Anterior cingulate cortex (tissue), 58 donors: ENCODE results near the gene ABCC3.

Experiments used
- DNase-seq, 58 donors: peaks; one replicate each; lab custom pipeline; 2025; lab: John Stamatoyannopoulos, UW

The ABCC3 gene

GRCh38 chr17:50627036-50627781 is 7.5 kb upstream of the ABCC3 start:
- DNase-seq = no peak

GRCh38 chr17:50627782-50628601 is 6.7 kb upstream of the ABCC3 start:
- DNase-seq = peak in 1 of 58 donors; percentile 34

- DNase-seq = no peak
Measured at GRCh38 chr17:50629902-50630301, 4.8 kb upstream of the ABCC3 start.

DNA sequence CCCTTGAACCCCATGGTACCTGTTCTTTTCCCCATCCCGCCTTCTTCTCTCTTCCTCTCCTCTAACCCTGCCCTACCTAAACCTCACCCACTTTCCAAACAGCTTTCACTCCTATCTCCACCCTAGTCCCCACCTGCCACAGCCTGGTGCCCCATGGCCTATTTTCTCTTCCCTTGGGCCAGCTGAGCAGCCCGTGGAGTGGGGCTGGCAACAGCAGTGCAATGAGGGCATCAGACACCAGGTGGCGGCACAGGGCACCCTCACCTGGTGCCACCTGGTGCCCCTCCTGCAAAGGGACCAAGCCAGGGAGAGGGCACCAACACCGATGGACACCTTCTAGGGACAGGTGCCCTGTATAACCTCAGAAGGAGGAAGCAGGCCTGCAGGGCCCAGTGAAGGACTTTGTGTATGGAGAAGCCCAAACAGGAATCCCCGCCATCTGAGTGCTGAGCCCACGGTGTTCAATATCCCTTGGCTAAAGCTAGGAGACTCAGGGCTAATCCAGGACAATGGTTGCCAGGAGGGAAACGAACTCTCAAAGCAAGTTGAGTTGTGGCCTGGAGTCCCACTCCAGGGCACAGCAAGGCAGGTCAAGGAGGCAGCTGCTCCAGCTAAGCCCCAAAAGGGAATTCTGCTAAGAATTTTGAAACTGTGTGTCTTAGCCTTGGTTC is 4.0 kb upstream of the ABCC3 start:
- peak in 1 of 58 donors; percentile 21 for DNase-seq

DNA sequence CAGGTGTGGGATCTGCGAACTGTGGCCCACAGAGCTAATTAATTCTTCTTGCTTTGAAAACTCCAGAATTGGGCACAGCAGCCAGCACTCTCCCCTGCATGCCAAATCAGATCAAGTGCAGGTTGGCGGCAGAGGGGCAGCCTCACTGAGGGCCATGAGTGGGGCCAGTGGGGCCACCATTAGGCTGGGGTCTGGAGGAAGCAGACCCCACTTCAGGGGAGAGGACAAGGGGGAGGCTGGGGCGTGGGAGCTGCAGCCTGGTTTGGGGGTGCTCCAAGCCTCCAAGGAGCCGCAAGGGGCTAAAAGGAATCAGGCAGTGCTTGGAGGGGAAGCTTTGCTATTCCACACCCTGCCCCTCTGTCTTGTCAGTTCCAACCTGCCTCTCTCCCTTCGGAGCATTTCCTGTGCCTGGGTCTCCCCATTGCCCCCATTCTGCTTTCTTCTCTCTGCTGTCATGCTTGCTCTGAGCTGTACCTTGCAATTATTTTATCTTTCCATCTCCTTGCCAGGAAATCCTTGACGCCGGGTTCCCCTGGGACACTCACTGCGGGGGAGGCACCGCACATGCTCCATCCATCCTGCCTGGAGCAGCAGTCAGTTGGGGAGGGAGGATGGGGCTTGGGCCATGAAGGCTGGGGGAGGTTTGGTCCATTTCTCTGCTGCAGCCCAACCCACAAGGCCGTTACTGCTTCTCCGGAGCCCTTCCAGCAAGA is 3.3 kb upstream of the ABCC3 start:
- peak in 5 of 58 donors; percentile 13 to 38 (median 27) for DNase-seq

- no peak for DNase-seq
Measured at GRCh38 chr17:50631908-50632571, 2.6 kb upstream of the ABCC3 start.

- no peak for DNase-seq
Measured at GRCh38 chr17:50632637-50633036, 2.0 kb upstream of the ABCC3 start.

DNA sequence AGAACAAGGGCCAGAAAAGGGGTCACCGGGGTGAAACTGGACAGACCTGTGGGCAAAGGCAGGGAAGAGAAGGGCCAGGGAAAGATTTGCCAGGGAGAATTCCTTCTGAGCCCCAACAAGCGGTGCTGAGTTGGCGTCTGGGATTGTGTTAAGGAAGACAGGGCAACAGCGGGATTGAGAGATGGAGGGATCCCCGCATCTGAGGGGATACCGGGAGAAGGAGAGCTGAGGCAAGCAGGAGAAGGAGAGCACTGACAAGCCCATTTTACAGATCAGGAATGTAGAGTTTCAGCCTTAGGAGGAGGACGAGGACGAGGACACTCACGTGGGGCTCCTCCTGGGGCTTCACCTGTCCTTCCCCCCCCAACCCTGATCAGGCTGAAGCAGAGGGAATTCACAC is 998 bp upstream of the ABCC3 start:
- DNase-seq = no peak

- no peak for DNase-seq
Measured at GRCh38 chr17:50634915-50635731, 442 bp downstream of the ABCC3 start.

- DNase-seq = no peak
Measured at GRCh38 chr17:50635732-50635981, 976 bp downstream of the ABCC3 start.

DNA sequence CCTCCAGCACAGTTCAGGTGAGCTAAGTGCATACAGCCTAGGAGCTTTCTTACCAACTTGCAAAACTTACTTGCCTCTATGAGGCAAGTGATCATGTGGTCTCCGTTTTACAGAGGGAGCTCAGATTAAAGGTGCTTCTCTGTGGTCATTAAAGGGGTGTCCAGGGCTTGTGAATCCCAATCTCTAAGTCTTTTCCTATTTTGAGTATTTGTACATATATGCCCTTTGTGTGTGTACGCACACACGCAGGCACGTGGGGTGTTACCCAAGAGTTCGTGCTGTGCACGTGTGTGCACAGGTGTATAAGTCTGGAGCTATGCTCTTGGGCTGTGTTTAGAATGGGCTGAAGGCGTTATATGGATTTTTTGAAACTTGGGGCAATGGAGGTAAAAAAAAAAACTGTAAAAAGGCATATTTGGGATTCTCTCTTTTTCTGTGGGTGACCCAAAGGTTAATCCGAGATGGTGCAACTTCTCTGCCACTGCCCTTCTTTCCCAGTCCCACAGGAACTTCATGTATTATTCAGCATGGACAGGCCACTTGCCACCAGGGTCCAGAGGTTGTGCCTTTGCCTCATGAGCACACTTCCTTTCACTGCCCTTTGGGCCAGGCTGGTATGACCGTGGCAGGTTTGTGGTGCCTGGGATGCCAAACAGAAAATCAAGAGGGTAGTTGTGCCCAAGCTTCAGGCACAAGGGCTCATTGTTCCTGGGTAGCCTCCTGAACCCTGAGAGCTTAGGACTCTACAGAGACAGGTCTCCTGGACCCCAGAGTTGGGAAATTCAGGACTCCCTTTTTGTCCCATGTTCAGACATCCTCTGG is 1.5 kb downstream of the ABCC3 start:
- DNase-seq = no peak

DNA sequence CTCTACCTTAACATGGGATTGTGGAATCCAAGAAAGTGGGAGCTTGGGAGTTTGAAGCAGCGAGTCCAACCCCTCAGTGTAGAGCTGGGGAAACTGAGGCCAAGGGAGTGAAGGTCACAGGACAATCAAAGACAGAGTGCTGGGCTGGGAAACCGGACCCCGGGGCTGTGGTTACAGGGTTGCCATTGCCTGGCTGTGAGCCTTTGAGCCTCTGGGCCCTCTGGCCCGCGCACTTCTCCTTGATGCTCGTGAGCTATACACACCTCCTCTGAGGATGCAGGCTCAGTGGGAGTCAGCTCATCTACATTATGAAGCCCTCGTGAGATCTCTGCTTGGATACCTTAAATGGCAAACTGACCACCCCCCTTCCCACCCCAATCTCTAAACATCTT is 2.1 kb downstream of the ABCC3 start:
- DNase-seq = no peak

DNA sequence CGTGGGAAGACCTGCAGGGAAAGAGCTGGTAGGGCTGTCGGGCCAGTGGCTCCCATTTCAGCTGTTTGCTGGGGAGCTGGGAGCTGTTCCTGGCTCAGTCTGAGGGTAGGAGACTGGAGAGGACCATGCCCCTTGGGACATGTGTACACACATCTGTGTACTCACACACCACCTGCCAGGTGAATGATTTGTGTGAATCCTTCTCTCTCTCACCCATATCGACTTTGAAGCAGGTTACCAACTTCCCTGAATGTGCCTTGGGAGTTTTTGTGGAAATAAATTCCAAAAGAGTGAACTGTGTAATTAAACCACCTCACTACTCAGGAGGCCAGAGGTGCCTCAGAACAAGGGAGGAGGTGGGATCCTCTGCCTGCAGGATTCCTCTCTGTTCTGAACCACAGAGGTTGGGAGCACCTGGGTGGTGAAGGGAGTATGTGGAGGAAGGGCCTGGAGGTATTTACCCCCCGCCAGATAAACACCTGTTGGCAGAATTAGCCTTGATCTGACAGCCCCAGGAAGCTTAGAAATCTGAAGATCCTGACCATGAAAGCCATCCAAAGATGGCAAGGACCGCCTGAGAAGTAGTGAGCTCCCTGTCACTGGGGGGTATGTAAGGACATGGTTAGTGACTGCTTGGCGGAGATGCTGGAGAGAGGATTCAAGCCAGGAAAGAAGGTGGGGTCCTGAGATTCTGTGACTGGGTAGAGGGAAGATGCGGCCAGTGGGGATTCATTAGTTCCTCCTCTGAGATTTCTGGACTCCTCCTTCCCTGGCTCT is 3.3 kb downstream of the ABCC3 start:
- DNase-seq = no peak

GRCh38 chr17:50638606-50638965 is 3.9 kb downstream of the ABCC3 start:
- no peak for DNase-seq

- DNase-seq = peak in 45 of 58 donors; percentile 10 to 72 (median 39)
Measured at GRCh38 chr17:50638966-50639713, 4.5 kb downstream of the ABCC3 start.

- no peak for DNase-seq
Measured at GRCh38 chr17:50640686-50641351, 6.1 kb downstream of the ABCC3 start.

DNA sequence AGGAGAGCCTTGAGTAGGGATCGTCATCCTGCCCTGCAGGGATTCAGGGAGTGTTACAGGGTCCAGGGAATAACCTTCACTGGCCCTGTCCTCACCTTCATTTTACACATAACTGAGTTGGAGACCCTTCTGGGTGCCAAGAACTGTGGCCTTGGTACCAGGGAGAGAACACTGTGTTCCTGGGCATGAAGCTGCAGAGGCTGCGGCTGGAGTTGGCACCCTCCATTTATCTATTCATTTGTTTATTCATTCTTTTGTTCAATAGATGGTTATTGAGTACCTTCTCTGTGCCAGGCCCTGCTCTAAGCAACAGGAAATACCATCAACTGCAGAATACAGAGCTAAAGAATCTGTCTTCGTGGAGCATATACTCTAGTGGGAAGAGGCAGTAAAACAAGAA is 6.7 kb downstream of the ABCC3 start:
- DNase-seq = no peak
